HL-60 (cell line): ENCODE results near the gene OGFOD2.

Experiments used
- CTCF ChIP-seq: IDR thresholded peaks from one replicate; pipeline ENCODE4 v1.5.1; 2011; ENCODE audit warnings: low read length, control low read depth, inconsistent platforms; ENCODE audit not compliant: insufficient read depth
- POLR2AphosphoS5 ChIP-seq: IDR thresholded peaks from 2 replicates; pipeline ENCODE4 v1.6.1; 2012; ENCODE audit warnings: low read depth

GRCh38 chr12:122956035-122956434, 19.0 kb upstream of the OGFOD2 start:
- no peak for TF ChIP-seq CTCF
- no peak for TF ChIP-seq POLR2AphosphoS5
